SW 1271 (cell line): ENCODE results near the gene TECPR1.

Source experiments
- DNase-seq, 2 experiments: peaks; one replicate each; lab custom pipeline; 2025; lab: John Stamatoyannopoulos, UW

TECPR1 gene

GRCh38 chr7:98165827-98166667, 86.0 kb downstream of the TECPR1 start:
- DNase-seq, result peak in 1 of 2 experiments; percentile 2
